SK-N-SH treated with all-trans-retinoic acid at 6 μM for 48 hours (cell line): ENCODE results near the gene PPP4R4.

Source experiments
- GLIS3 ChIP-seq: fragments of 250-450 bp; sonication (Bioruptor Pico); IDR thresholded peaks from 2 replicates; pipeline ENCODE4 v1.5.0; 2020; ENCODE audit warnings: mild to moderate bottlenecking, moderate library complexity
- TOX ChIP-seq: fragments of 250-450 bp; sonication (Bioruptor Pico); IDR thresholded peaks from 2 replicates; pipeline ENCODE4 v1.8.0; 2021; ENCODE audit warnings: mild to moderate bottlenecking, moderate library complexity, borderline replicate concordance
- ZFP3 ChIP-seq: fragments of 250-450 bp; sonication (Bioruptor Pico); IDR thresholded peaks from 2 replicates; pipeline ENCODE4 v1.5.0; 2020; ENCODE audit warnings: mild to moderate bottlenecking, moderate library complexity
- TF ChIP-seq, protein P1 (sequence below): fragments of 250-450 bp; sonication (Bioruptor Pico); IDR thresholded peaks from 2 replicates; pipeline ENCODE4 v1.8.0; 2020; ENCODE audit warnings: mild to moderate bottlenecking, moderate library complexity, borderline replicate concordance

DNA sequence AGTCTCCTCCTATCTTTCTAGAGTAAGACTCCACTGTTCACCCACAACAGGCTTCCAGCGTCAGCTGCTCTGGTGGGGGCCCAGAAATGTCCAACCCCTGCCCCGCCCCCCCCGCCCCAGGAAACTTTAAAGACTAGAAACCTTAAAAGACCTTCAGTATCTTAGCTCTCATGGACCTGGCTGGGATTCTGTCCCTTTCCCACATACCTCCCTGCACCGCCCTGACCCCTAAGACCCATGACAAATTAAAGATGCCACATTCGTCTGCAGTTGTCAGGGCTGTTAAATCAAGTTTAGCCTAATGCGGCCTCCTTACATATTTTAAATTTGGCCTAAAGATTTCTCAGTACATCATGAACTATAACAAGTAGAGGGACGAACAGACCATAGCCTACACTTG, 129.0 kb downstream of the PPP4R4 start:
- TF ChIP-seq TOX (CRISPR knock-in tag) = no peak
- no peak for TF ChIP-seq ZFP3 (CRISPR knock-in tag)
- no peak for TF ChIP-seq GLIS3 (CRISPR knock-in tag)
- TF ChIP-seq, protein P1, sequence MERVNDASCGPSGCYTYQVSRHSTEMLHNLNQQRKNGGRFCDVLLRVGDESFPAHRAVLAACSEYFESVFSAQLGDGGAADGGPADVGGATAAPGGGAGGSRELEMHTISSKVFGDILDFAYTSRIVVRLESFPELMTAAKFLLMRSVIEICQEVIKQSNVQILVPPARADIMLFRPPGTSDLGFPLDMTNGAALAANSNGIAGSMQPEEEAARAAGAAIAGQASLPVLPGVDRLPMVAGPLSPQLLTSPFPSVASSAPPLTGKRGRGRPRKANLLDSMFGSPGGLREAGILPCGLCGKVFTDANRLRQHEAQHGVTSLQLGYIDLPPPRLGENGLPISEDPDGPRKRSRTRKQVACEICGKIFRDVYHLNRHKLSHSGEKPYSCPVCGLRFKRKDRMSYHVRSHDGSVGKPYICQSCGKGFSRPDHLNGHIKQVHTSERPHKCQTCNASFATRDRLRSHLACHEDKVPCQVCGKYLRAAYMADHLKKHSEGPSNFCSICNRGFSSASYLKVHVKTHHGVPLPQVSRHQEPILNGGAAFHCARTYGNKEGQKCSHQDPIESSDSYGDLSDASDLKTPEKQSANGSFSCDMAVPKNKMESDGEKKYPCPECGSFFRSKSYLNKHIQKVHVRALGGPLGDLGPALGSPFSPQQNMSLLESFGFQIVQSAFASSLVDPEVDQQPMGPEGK = no peak
